ENCODE results near the gene PRELID1.

PRELID1 gene

GRCh38 chr5:177344891-177345290, 41.3 kb downstream of the PRELID1 start:
- H3K4me3 ChIP-seq (ENCODE audit: low read length) = no peak overlapping the region
- no peaks in the 10 kb centered on the region for H3K27me3 ChIP-seq (ENCODE audit: control insufficient read depth, insufficient read depth, low read length)
- H3K4me1 ChIP-seq (ENCODE audit: control insufficient read depth, low read depth, low read length) = no peaks in the 10 kb centered on the region
- no peaks in the 10 kb centered on the region for H3K9me3 ChIP-seq (ENCODE audit: control insufficient read depth, low read depth, low read length)
- peaks cover 12% of the 10 kb centered on the region for H3K36me3 ChIP-seq (ENCODE audit: control insufficient read depth, low read depth, low read length)
- no peak overlapping the region for H3K27ac ChIP-seq (ENCODE audit: low read length)
- H3K9ac ChIP-seq (ENCODE audit: low read length) = no peak overlapping the region

- H3K9me3 ChIP-seq (ENCODE audit: control insufficient read depth, low read depth, low read length) = no peaks in the 10 kb centered on the region
- no peak overlapping the region for H3K27ac ChIP-seq (ENCODE audit: low read length)
- H3K36me3 ChIP-seq (ENCODE audit: control insufficient read depth, low read depth, low read length) = peaks cover 8% of the 10 kb centered on the region
- no peak overlapping the region for H3K9ac ChIP-seq (ENCODE audit: low read length)
- H3K4me3 ChIP-seq (ENCODE audit: low read length) = no peak overlapping the region
- no peaks in the 10 kb centered on the region for H3K27me3 ChIP-seq (ENCODE audit: control insufficient read depth, insufficient read depth, low read length)
- peaks cover 4% of the 10 kb centered on the region for H3K4me1 ChIP-seq (ENCODE audit: control insufficient read depth, low read depth, low read length)
These were observed 43.2 kb downstream of the PRELID1 start for GRCh38 chr5:177346820-177347219.

- Histone ChIP-seq H3K36me3 (ENCODE audit: control insufficient read depth, low read depth, low read length) (peaks cover 8% of the 10 kb centered on the region), H3K9ac (ENCODE audit: low read length) (no peak overlapping the region), H3K27me3 (ENCODE audit: control insufficient read depth, insufficient read depth, low read length) (no peaks in the 10 kb centered on the region), H3K4me1 (ENCODE audit: control insufficient read depth, low read depth, low read length) (peaks cover 4% of the 10 kb centered on the region), H3K27ac (ENCODE audit: low read length) (no peak overlapping the region), H3K4me3 (ENCODE audit: low read length) (no peak overlapping the region), H3K9me3 (ENCODE audit: control insufficient read depth, low read depth, low read length) (no peaks in the 10 kb centered on the region)
These were observed 44.1 kb downstream of the PRELID1 start for GRCh38 chr5:177347699-177348098.

GRCh38 chr5:177349362-177349647, 45.7 kb downstream of the PRELID1 start:
- Histone ChIP-seq H3K4me3 (ENCODE audit: low read length) (no peak overlapping the region), H3K9ac (ENCODE audit: low read length) (no peak overlapping the region), H3K27ac (ENCODE audit: low read length) (no peak overlapping the region), H3K4me1 (ENCODE audit: control insufficient read depth, low read depth, low read length) (peaks cover 4% of the 10 kb centered on the region), H3K27me3 (ENCODE audit: control insufficient read depth, insufficient read depth, low read length) (no peaks in the 10 kb centered on the region), H3K36me3 (ENCODE audit: control insufficient read depth, low read depth, low read length) (peaks cover 8% of the 10 kb centered on the region), H3K9me3 (ENCODE audit: control insufficient read depth, low read depth, low read length) (no peaks in the 10 kb centered on the region)

GRCh38 chr5:177349762-177350161, 46.2 kb downstream of the PRELID1 start:
- Histone ChIP-seq H3K36me3 (ENCODE audit: control insufficient read depth, low read depth, low read length) (peaks cover 8% of the 10 kb centered on the region), H3K4me1 (ENCODE audit: control insufficient read depth, low read depth, low read length) (peaks cover 4% of the 10 kb centered on the region), H3K9ac (ENCODE audit: low read length) (no peak overlapping the region), H3K4me3 (ENCODE audit: low read length) (peak overlapping the region; percentile 97), H3K9me3 (ENCODE audit: control insufficient read depth, low read depth, low read length) (no peaks in the 10 kb centered on the region), H3K27ac (ENCODE audit: low read length) (no peak overlapping the region), H3K27me3 (ENCODE audit: control insufficient read depth, insufficient read depth, low read length) (no peaks in the 10 kb centered on the region)

- H3K4me1 ChIP-seq (ENCODE audit: control insufficient read depth, low read depth, low read length) = peaks cover 4% of the 10 kb centered on the region
- H3K9ac ChIP-seq (ENCODE audit: low read length) = peak overlapping the region; percentile 90
- peak overlapping the region; percentile 97 for H3K4me3 ChIP-seq (ENCODE audit: low read length)
- peak overlapping the region; percentile 96 for H3K27ac ChIP-seq (ENCODE audit: low read length)
- H3K27me3 ChIP-seq (ENCODE audit: control insufficient read depth, insufficient read depth, low read length) = no peaks in the 10 kb centered on the region
- peaks cover 8% of the 10 kb centered on the region for H3K36me3 ChIP-seq (ENCODE audit: control insufficient read depth, low read depth, low read length)
- H3K9me3 ChIP-seq (ENCODE audit: control insufficient read depth, low read depth, low read length) = no peaks in the 10 kb centered on the region
These were observed 47.3 kb downstream of the PRELID1 start for GRCh38 chr5:177350776-177351391.

GRCh38 chr5:177351392-177352329, 48.1 kb downstream of the PRELID1 start, which contains the start of gene LMAN2:
LMAN2 (minus strand) TSS chr5:177351668; CDS start chr5:177351647, 21 bp downstream.
- Histone ChIP-seq H3K4me3 (ENCODE audit: low read length) (peak within 1 kb of the TSS; percentile 97), H3K9ac (ENCODE audit: low read length) (peak within 1 kb of the TSS; percentile 90), H3K9me3 (ENCODE audit: control insufficient read depth, low read depth, low read length) (no peaks in the 10 kb centered on the region), H3K27me3 (ENCODE audit: control insufficient read depth, insufficient read depth, low read length) (no peaks in the 10 kb centered on the region), H3K4me1 (ENCODE audit: control insufficient read depth, low read depth, low read length) (peaks cover 4% of the 10 kb centered on the region), H3K27ac (ENCODE audit: low read length) (peak within 1 kb of the TSS; percentile 96), H3K36me3 (ENCODE audit: control insufficient read depth, low read depth, low read length) (peaks cover 8% of the 10 kb centered on the region)

- Histone ChIP-seq H3K4me3 (ENCODE audit: low read length) (no peak overlapping the region), H3K27ac (ENCODE audit: low read length) (no peak overlapping the region), H3K4me1 (ENCODE audit: control insufficient read depth, low read depth, low read length) (peaks cover 4% of the 10 kb centered on the region), H3K9me3 (ENCODE audit: control insufficient read depth, low read depth, low read length) (no peaks in the 10 kb centered on the region), H3K27me3 (ENCODE audit: control insufficient read depth, insufficient read depth, low read length) (no peaks in the 10 kb centered on the region), H3K36me3 (ENCODE audit: control insufficient read depth, low read depth, low read length) (no peaks in the 10 kb centered on the region), H3K9ac (ENCODE audit: low read length) (no peak overlapping the region)
These were observed 49.5 kb downstream of the PRELID1 start for GRCh38 chr5:177353093-177353492.

GRCh38 chr5:177354256-177354655, 50.7 kb downstream of the PRELID1 start:
- no peak overlapping the region for H3K27ac ChIP-seq (ENCODE audit: low read length)
- no peak overlapping the region for H3K4me3 ChIP-seq (ENCODE audit: low read length)
- no peaks in the 10 kb centered on the region for H3K27me3 ChIP-seq (ENCODE audit: control insufficient read depth, insufficient read depth, low read length)
- H3K4me1 ChIP-seq (ENCODE audit: control insufficient read depth, low read depth, low read length) = peaks cover 4% of the 10 kb centered on the region
- H3K9me3 ChIP-seq (ENCODE audit: control insufficient read depth, low read depth, low read length) = no peaks in the 10 kb centered on the region
- H3K36me3 ChIP-seq (ENCODE audit: control insufficient read depth, low read depth, low read length) = no peaks in the 10 kb centered on the region
- H3K9ac ChIP-seq (ENCODE audit: low read length) = no peak overlapping the region

GRCh38 chr5:177354711-177355110, 51.1 kb downstream of the PRELID1 start:
- Histone ChIP-seq H3K36me3 (ENCODE audit: control insufficient read depth, low read depth, low read length) (no peaks in the 10 kb centered on the region), H3K27ac (ENCODE audit: low read length) (no peak overlapping the region), H3K4me3 (ENCODE audit: low read length) (no peak overlapping the region), H3K4me1 (ENCODE audit: control insufficient read depth, low read depth, low read length) (peaks cover 4% of the 10 kb centered on the region), H3K27me3 (ENCODE audit: control insufficient read depth, insufficient read depth, low read length) (no peaks in the 10 kb centered on the region), H3K9me3 (ENCODE audit: control insufficient read depth, low read depth, low read length) (no peaks in the 10 kb centered on the region), H3K9ac (ENCODE audit: low read length) (no peak overlapping the region)

GRCh38 chr5:177355162-177355867, 51.7 kb downstream of the PRELID1 start:
- Histone ChIP-seq H3K4me3 (ENCODE audit: low read length) (no peak overlapping the region), H3K27ac (ENCODE audit: low read length) (no peak overlapping the region), H3K27me3 (ENCODE audit: control insufficient read depth, insufficient read depth, low read length) (no peaks in the 10 kb centered on the region), H3K36me3 (ENCODE audit: control insufficient read depth, low read depth, low read length) (no peaks in the 10 kb centered on the region), H3K9me3 (ENCODE audit: control insufficient read depth, low read depth, low read length) (no peaks in the 10 kb centered on the region), H3K9ac (ENCODE audit: low read length) (no peak overlapping the region), H3K4me1 (ENCODE audit: control insufficient read depth, low read depth, low read length) (peaks cover 4% of the 10 kb centered on the region)

Measured in iPS-18a (cell line).